ENCODE results near the gene UBAP1. TPM values are rescaled to one million over a fixed set of nuclear protein-coding genes. Genes with fewer than 3 reads are reported as not detected.
"Not testable (repeated sequence)": the region's sequence is repeated elsewhere in the genome, so short reads cannot be mapped to it uniquely, and the experiment has no call there.

The UBAP1 gene
- total RNA-seq, 1 experiment from 2014 or later, result 30.8 TPM

DNA sequence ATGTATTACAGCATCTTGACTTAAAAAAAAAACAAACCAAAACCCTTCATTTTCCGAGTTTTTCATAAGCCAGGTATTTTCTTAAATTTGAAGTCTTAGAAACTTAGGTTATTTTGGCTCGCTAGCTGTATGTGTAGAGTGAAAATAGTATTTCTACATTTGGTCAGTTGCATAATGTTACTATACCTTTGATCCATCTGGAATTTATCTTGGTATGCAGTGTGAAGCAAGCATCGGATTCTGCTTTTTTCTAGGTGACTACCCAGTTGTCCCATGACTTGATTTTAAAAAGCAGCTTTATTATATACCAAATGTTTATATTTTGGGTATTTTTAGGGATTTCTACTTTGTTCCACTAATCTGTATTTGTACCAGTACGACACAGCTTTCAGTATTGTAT, 27.7 kb downstream of the UBAP1 start:
- RAD21 ChIA-PET (ENCODE audit: low non-redundant PET in 1 of 2, low total read pairs in 2 of 2, uncharacterized antibody in 2 of 2, unreplicated experiment in 2 of 2), result no interaction called here
- Histone ChIP-seq H3K79me2 (ENCODE audit: insufficient read depth, low read length) (peaks cover 93% of the 10 kb centered on the region), H3K9me3 (ENCODE audit: control insufficient read depth in 1 of 2, insufficient read depth in 1 of 2, low read depth in 1 of 2, low read length in 2 of 2) (no peaks in the 10 kb centered on the region), H3K27ac (ENCODE audit: low read depth, low read length) (no peak overlapping the region), H3K27me3 (ENCODE audit: insufficient read depth, low read length) (no peaks in the 10 kb centered on the region), H3K9me2 (ENCODE audit: insufficient read depth) (no peaks in the 10 kb centered on the region), H3K36me3 (ENCODE audit: control insufficient read depth in 1 of 2, insufficient read depth in 2 of 2, low read length in 2 of 2) (no peaks in the 10 kb centered on the region), H3K4me2 (ENCODE audit: low read length) (no peak overlapping the region), H2AFZ (ENCODE audit: low read depth, low read length, poor library complexity, severe bottlenecking) (no peak overlapping the region), H3K4me3 (replicated peaks in 1 of 2; ENCODE audit: low read depth in 1 of 2, low read length in 2 of 2) (no peak overlapping the region), H3K9ac (ENCODE audit: low read length) (no peak overlapping the region), H3K4me1 (ENCODE audit: control insufficient read depth in 1 of 2, insufficient read depth in 2 of 2, low read length in 2 of 2) (peaks cover 3 to 21% of the 10 kb centered on the region in 2 experiments; a peak in 2 of 4 replicates), H4K20me1 (ENCODE audit: insufficient read depth) (no peaks in the 10 kb centered on the region)
- TF ChIP-seq SP1 (IDR thresholded peaks at IDR 0.05; ENCODE audit: low read depth), result no peak
- BruUV-seq (replicated peaks), result no TSS peak
- ATAC-seq, result no peak
- POLR2A ChIA-PET, result interaction anchor here (1.1 kb wide), 1 partner anchor 28 kb away, joined by 3 read pairs; the partner anchor contains the start of gene UBAP1
- CTCF ChIA-PET, result interaction anchor here (1.3 kb wide), 1 partner anchor 15 kb away, joined by 3 read pairs; no protein-coding TSS in a partner anchor
- intact Hi-C loops (cut with micrococcal nuclease), result no loop called here
- DNase-seq (ENCODE audit: low read depth, low spot score), result no peak

DNA sequence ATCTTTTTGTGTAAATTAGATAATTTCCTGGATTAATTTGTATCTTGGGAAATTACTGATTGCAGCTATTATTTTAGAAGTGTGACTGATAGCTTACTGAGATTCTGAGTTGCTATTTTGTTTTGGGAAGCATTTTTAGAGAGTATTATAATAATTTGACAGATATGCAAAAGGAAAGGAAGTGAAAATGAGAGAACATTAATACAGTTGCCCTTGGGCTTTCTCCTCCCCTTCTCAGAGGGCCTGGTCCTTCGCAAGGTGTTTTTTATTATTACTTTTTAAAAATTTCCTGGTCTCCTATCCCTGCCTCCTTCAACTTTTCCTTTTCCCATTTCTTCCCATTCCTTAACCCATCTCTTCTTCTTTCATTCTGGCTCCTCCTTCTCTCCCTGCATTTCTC, 32.6 kb downstream of the UBAP1 start:
- H3K79me2 ChIP-seq (ENCODE audit: insufficient read depth, low read length), result peaks cover 55% of the 10 kb centered on the region
- DNase-seq (ENCODE audit: low read depth, low spot score) (no peak), ATAC-seq (no peak)
- peaks cover 0 to 5% of the 10 kb centered on the region in 2 experiments; a peak in 2 of 4 replicates for H3K4me1 ChIP-seq (ENCODE audit: control insufficient read depth in 1 of 2, insufficient read depth in 2 of 2, low read length in 2 of 2)
- no peaks in the 10 kb centered on the region for H3K9me3 ChIP-seq (ENCODE audit: control insufficient read depth in 1 of 2, insufficient read depth in 1 of 2, low read depth in 1 of 2, low read length in 2 of 2)
- H3K27ac ChIP-seq (ENCODE audit: low read depth, low read length), result no peak overlapping the region
- no peaks in the 10 kb centered on the region for H4K20me1 ChIP-seq (ENCODE audit: insufficient read depth)
- ChIA-PET RAD21 (ENCODE audit: low non-redundant PET in 1 of 2, low total read pairs in 2 of 2, uncharacterized antibody in 2 of 2, unreplicated experiment in 2 of 2) (no interaction called here), POLR2A (no interaction called here), CTCF (no interaction called here)
- no peak overlapping the region for H3K4me2 ChIP-seq (ENCODE audit: low read length)
- no peak for TF ChIP-seq JUND (IDR thresholded peaks at IDR 0.05)
- no peak for TF ChIP-seq ZFX (IDR thresholded peaks at IDR 0.05)
- no peak for TF ChIP-seq EZH2phosphoT487 (IDR thresholded peaks at IDR 0.05; ENCODE audit: borderline replicate concordance)
- no peak for TF ChIP-seq SP1 (IDR thresholded peaks at IDR 0.05; ENCODE audit: low read depth)
- TF ChIP-seq CEBPB (IDR thresholded peaks at IDR 0.05; ENCODE audit: low read depth), result no peak
- TF ChIP-seq POLR2A (IDR thresholded peaks at IDR 0.05; ENCODE audit: borderline replicate concordance, extremely low read depth, insufficient read depth, insufficient read length), result no peak
- TF ChIP-seq SIN3A (IDR thresholded peaks at IDR 0.05; ENCODE audit: low read depth), result no peak
- TF ChIP-seq MAX (IDR thresholded peaks at IDR 0.05), result no peak
- no peak for TF ChIP-seq ZBTB33 (IDR thresholded peaks at IDR 0.05; ENCODE audit: extremely low read depth, insufficient replicate concordance, low read length)
- no peak for TF ChIP-seq RAD21 (IDR thresholded peaks at IDR 0.05; ENCODE audit: low read depth)
- no peak for TF ChIP-seq EGR1 (IDR thresholded peaks at IDR 0.05; ENCODE audit: low read depth)
- TF ChIP-seq POLR2AphosphoS5 (IDR thresholded peaks at IDR 0.05; ENCODE audit: low read depth, low read length), result no peak
- H3K9me2 ChIP-seq (ENCODE audit: insufficient read depth), result no peaks in the 10 kb centered on the region
- no peaks in the 10 kb centered on the region for H3K36me3 ChIP-seq (ENCODE audit: control insufficient read depth in 1 of 2, insufficient read depth in 2 of 2, low read length in 2 of 2)
- H3K4me3 ChIP-seq (replicated peaks in 1 of 2; ENCODE audit: low read depth in 1 of 2, low read length in 2 of 2), result no peak overlapping the region
- H3K27me3 ChIP-seq (ENCODE audit: insufficient read depth, low read length), result no peaks in the 10 kb centered on the region
- no peak overlapping the region for H3K9ac ChIP-seq (ENCODE audit: low read length)
- intact Hi-C loops (cut with micrococcal nuclease), result no loop called here
- no TSS peak for BruUV-seq (replicated peaks)
- no peak overlapping the region for H2AFZ ChIP-seq (ENCODE audit: low read depth, low read length, poor library complexity, severe bottlenecking)

- RAD21 ChIA-PET (ENCODE audit: low non-redundant PET in 1 of 2, low total read pairs in 2 of 2, uncharacterized antibody in 2 of 2, unreplicated experiment in 2 of 2); BruUV-seq (replicated peaks); POLR2A ChIA-PET; H3K27me3 ChIP-seq (ENCODE audit: insufficient read depth, low read length); H3K4me1 ChIP-seq (ENCODE audit: control insufficient read depth in 1 of 2, insufficient read depth in 2 of 2, low read length in 2 of 2); ATAC-seq; H3K36me3 ChIP-seq (ENCODE audit: control insufficient read depth in 1 of 2, insufficient read depth in 2 of 2, low read length in 2 of 2); H4K20me1 ChIP-seq (ENCODE audit: insufficient read depth); H3K9me2 ChIP-seq (ENCODE audit: insufficient read depth); H2AFZ ChIP-seq (ENCODE audit: low read depth, low read length, poor library complexity, severe bottlenecking); H3K27ac ChIP-seq (ENCODE audit: low read depth, low read length); H3K4me3 ChIP-seq (replicated peaks in 1 of 2; ENCODE audit: low read depth in 1 of 2, low read length in 2 of 2); DNase-seq (ENCODE audit: low read depth, low spot score); H3K4me2 ChIP-seq (ENCODE audit: low read length); H3K9me3 ChIP-seq (ENCODE audit: control insufficient read depth in 1 of 2, insufficient read depth in 1 of 2, low read depth in 1 of 2, low read length in 2 of 2); H3K9ac ChIP-seq (ENCODE audit: low read length); intact Hi-C loops (cut with micrococcal nuclease): not testable (repeated sequence)
- peaks cover 38% of the 10 kb centered on the region for H3K79me2 ChIP-seq (ENCODE audit: insufficient read depth, low read length)
- CTCF ChIA-PET, result interaction anchor here (0.9 kb wide), 1 partner anchor 38 kb away, joined by 3 read pairs; no protein-coding TSS in a partner anchor
Observed at GRCh38 chr9:34214354-34215000, 35.6 kb downstream of the UBAP1 start.

All from HCT116 (cell line).